OCI-LY3 (cell line): ENCODE data around the gene EEF1G.
A peak's percentile ranks its signal among the peaks of the same experiment; 100 is the strongest.

Experiments used
- H2AFZ ChIP-seq: fragments of 200-600, 300-600 bp; shearing (Covaris generic); 2 replicates; pipeline ENCODE4 v1.6.0; 2014; ENCODE audit warnings: antibody characterized with exemption, low read depth, low read length
- H3K27ac ChIP-seq: fragments of 200-600, 300-600 bp; sonication (generic); 2 replicates; pipeline ENCODE4 v1.5.1; 2014; ENCODE audit warnings: mild to moderate bottlenecking, low read length, moderate library complexity, mixed read lengths
- H3K27me3 ChIP-seq: fragments of 200-600, 300-600 bp; sonication (generic); 2 replicates; pipeline ENCODE4 v1.6.1; 2014; ENCODE audit warnings: low read depth, low read length, mixed read lengths
- H3K36me3 ChIP-seq: fragments of 200-600, 300-600 bp; sonication (generic); replicated peaks from 2 replicates; pipeline ENCODE3; 2014; ENCODE audit warnings: low read depth, low read length, mixed read lengths
- H3K4me1 ChIP-seq: fragments of 300-600, 200-600 bp; sonication (generic); 2 replicates; pipeline ENCODE4 v1.6.1; 2014; ENCODE audit warnings: low read length, mixed read lengths
- H3K4me2 ChIP-seq: fragments of 200-600, 300-600 bp; sonication (generic); 2 replicates; pipeline ENCODE4 v1.6.1; 2014; ENCODE audit warnings: low read length, mixed read lengths
- H3K4me3 ChIP-seq: fragments of 300-600, 200-600 bp; sonication (generic); 2 replicates; pipeline ENCODE4 v1.5.1; 2014; ENCODE audit warnings: antibody characterized with exemption, mild to moderate bottlenecking, low read length, moderate library complexity
- H3K79me2 ChIP-seq: fragments of 300-600, 200-600 bp; shearing (Covaris generic); 2 replicates; pipeline ENCODE4 v1.6.1; 2014; ENCODE audit warnings: mild to moderate bottlenecking, low read length, mixed read lengths
- H3K9ac ChIP-seq: fragments of 300-600, 200-600 bp; shearing (Covaris generic); 2 replicates; pipeline ENCODE4 v1.6.0; 2014; ENCODE audit warnings: mild to moderate bottlenecking, low read length, moderate library complexity
- H3K9me3 ChIP-seq: fragments of 200-600, 300-600 bp; shearing (Covaris generic); 2 replicates; pipeline ENCODE4 v1.6.1; 2014; ENCODE audit warnings: low read length, mixed read lengths; ENCODE audit not compliant: insufficient read depth
- H4K20me1 ChIP-seq: fragments of 200-600, 300-600 bp; sonication (generic); 2 replicates; pipeline ENCODE4 v1.6.1; 2016; ENCODE audit warnings: low read length, mixed read lengths; ENCODE audit not compliant: insufficient read depth
- EZH2phosphoT487 ChIP-seq: fragments of 200-600 bp; shearing (Covaris generic); IDR thresholded peaks from 2 replicates; pipeline ENCODE4 v1.6.1; 2018; ENCODE audit warnings: antibody characterized with exemption, mixed run types, low read depth
- TF ChIP-seq, protein P1 (sequence below): fragments of 200-600, 300-600 bp; sonication (generic); IDR thresholded peaks from 2 replicates; pipeline ENCODE4 v1.5.1; 2014; ENCODE audit warnings: antibody characterized with exemption, low read length, low read depth

EEF1G gene

DNA sequence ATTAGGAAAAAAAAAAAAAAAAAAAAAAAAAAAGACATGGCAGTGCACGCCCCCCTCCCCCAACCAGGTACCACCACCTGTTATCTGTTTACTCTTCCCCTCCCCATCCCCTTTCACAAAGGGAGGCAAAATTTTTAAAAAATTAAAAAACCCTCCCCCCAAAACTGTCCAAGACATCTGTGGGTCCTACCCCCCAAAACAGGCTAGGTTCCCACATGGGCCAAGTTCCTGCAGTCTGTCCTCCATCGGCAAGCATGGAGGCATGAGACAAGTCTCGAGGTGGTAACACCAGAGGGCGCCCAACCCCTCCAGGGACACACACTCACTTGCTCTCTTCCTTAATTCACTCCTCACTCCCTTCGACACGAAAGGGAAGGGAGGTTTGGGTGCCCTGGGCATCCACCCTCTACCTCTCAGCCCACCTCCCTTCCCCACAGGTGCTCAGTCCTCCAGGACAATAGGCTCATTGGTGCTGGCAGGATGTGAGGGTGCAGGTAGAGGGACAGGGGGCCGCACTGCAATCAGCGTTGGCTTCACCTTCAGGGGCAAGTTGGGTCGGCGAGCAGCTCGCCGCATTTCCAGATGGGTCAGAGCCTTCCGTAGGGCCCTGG is 19.8 kb upstream of the EEF1G start:
- no peaks in the 10 kb centered on the region for H3K9me3 ChIP-seq
- no peak overlapping the region for H3K4me2 ChIP-seq
- H2AFZ ChIP-seq: no peak overlapping the region
- no peak overlapping the region for H3K9ac ChIP-seq
- no peak overlapping the region for H3K27ac ChIP-seq
- H4K20me1 ChIP-seq: no peaks in the 10 kb centered on the region
- H3K36me3 ChIP-seq: peaks cover 51% of the 10 kb centered on the region
- peaks cover 25% of the 10 kb centered on the region for H3K4me1 ChIP-seq
- H3K27me3 ChIP-seq: no peaks in the 10 kb centered on the region
- no peak overlapping the region for H3K4me3 ChIP-seq
- peaks cover 43% of the 10 kb centered on the region for H3K79me2 ChIP-seq
- TF ChIP-seq, protein P1, sequence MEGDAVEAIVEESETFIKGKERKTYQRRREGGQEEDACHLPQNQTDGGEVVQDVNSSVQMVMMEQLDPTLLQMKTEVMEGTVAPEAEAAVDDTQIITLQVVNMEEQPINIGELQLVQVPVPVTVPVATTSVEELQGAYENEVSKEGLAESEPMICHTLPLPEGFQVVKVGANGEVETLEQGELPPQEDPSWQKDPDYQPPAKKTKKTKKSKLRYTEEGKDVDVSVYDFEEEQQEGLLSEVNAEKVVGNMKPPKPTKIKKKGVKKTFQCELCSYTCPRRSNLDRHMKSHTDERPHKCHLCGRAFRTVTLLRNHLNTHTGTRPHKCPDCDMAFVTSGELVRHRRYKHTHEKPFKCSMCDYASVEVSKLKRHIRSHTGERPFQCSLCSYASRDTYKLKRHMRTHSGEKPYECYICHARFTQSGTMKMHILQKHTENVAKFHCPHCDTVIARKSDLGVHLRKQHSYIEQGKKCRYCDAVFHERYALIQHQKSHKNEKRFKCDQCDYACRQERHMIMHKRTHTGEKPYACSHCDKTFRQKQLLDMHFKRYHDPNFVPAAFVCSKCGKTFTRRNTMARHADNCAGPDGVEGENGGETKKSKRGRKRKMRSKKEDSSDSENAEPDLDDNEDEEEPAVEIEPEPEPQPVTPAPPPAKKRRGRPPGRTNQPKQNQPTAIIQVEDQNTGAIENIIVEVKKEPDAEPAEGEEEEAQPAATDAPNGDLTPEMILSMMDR: peak; percentile 80
- no peak for TF ChIP-seq EZH2phosphoT487

DNA sequence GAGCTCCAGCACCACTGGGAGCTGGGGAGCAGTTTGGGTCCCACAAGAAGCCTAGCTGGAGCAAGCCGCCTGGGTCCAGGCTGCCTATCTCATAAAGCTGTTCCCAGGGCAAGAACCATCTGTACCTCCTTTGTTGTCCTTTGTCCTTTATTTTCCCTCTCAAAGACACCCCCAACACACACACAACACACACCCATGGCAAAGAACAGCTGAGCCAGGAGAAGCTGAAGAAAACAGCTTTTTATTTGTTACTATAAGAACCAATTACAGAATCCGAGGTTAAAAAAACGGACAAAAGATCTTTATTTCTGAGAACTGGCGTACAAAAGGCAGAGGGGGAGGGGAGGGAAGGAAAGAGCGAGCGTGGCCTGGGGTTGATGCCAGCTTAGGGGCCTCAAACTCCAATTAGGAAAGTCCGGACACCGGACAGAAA is 19.3 kb upstream of the EEF1G start:
- Histone ChIP-seq H4K20me1 (no peaks in the 10 kb centered on the region), H3K4me2 (peak overlapping the region; percentile 92; the same call in 1 of the 2 replicates), H3K4me3 (no peak overlapping the region), H2AFZ (no peak overlapping the region), H3K79me2 (peaks cover 37% of the 10 kb centered on the region), H3K36me3 (peaks cover 50% of the 10 kb centered on the region), H3K27ac (no peak overlapping the region), H3K9me3 (no peaks in the 10 kb centered on the region), H3K4me1 (peaks cover 23% of the 10 kb centered on the region), H3K9ac (no peak overlapping the region), H3K27me3 (no peaks in the 10 kb centered on the region)
- TF ChIP-seq, protein P1: no peak
- no peak for TF ChIP-seq EZH2phosphoT487

DNA sequence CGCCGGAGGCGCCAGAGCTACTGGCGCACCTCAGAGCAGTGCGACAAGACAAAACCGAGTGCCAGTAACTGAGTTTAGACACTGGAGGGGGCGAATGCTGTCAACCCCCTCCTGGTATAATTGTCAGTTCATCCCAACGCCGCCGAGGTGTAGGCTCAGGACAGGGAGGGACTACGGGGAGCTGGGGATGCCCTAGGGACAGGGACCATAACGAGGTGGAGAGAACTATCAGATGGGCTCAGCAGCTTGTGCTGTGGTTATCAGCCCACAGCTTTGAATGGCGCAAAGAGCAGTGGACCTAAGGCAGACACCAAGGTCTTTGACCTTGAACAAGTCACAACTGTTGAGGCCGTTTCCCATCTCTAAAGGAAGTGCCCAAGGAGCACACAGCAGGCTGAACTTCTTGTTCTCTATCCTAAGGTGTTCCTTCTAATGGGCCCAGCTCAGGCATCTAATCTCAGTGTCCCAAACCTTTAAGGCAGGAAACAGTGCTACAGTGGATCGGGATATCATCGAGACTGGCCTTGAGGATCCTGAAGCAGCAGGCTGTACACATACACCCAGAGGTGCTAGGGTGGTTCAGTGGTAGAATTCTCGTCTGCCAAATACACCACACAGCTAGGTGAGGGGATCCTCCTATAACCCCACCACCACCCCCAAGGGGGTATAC is 18.6 kb upstream of the EEF1G start:
- Histone ChIP-seq H4K20me1 (no peaks in the 10 kb centered on the region), H3K27me3 (no peaks in the 10 kb centered on the region), H3K27ac (peak overlapping the region; percentile 69), H3K4me3 (peak overlapping the region; percentile 79), H3K9ac (peak overlapping the region; percentile 65), H2AFZ (no peak overlapping the region; the same call in 1 of the 2 replicates), H3K4me1 (peaks cover 23% of the 10 kb centered on the region), H3K4me2 (peak overlapping the region; percentile 92), H3K36me3 (peaks cover 50% of the 10 kb centered on the region), H3K9me3 (no peaks in the 10 kb centered on the region), H3K79me2 (peaks cover 37% of the 10 kb centered on the region)
- TF ChIP-seq EZH2phosphoT487: no peak
- TF ChIP-seq, protein P1: no peak

DNA sequence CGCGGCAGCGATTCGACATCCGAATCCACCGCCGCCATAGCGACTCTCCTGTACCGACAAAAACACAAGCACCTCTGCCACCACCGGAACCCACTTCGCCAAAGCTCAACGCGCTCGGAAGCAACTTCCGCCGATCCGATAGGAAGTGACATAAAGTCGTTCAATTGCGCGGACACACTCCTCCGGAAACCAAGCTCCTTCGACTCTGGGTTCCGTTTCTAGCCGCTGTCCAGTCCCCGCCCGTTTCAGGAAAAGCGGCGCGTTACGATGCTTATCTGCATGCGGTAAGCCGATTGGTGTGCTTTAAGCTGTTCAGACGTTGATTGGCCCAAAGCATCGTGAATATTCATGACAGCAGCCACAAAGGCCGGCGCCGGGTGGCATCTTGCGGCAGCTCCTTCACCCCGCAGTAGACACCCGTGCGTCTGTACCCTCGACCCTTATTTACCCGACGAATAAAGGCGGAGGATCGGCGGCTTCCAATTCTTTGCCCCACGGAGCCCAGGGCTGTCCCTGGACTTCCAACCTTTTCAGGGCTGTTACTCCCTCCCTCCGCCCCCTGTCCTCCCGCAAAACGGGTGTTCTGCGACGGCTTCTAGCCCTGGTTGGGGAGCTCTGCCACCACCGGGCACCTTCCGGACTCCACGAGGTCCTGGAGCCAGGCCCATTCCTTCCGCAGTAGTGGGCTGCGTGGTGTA is 17.9 kb upstream of the EEF1G start, which contains the start of gene TUT1:
Gene TUT1 (minus strand): TSS at position 76 of the 698 bp plus-strand sequence. CDS start 38 bp downstream, at position 38.
- Histone ChIP-seq H2AFZ (no peak within 1 kb of the TSS; the same call in 1 of the 2 replicates), H3K79me2 (peaks cover 37% of the 10 kb centered on the region), H3K4me1 (peaks cover 23% of the 10 kb centered on the region), H3K9me3 (no peaks in the 10 kb centered on the region), H3K4me3 (peak within 1 kb of the TSS; percentile 88), H3K36me3 (peaks cover 47% of the 10 kb centered on the region), H3K27ac (peak within 1 kb of the TSS; percentile 78), H4K20me1 (no peaks in the 10 kb centered on the region), H3K27me3 (no peaks in the 10 kb centered on the region), H3K4me2 (peak within 1 kb of the TSS; percentile 92), H3K9ac (peak within 1 kb of the TSS; percentile 87)
- TF ChIP-seq, protein P1: no peak; the same call in 1 of the 2 replicates
- TF ChIP-seq EZH2phosphoT487: no peak
